ENCODE results near the gene INO80D. TPM values are rescaled to one million over a fixed set of nuclear protein-coding genes. Genes with fewer than 3 reads are reported as not detected.

INO80D gene
- total and polyA plus RNA-seq, 2 of the 8 experiments (the other 6 are each of a cell fraction or from before 2014, with no cell fraction given), result 6.2 to 37.4 TPM

- TF ChIP-seq, protein P1, sequence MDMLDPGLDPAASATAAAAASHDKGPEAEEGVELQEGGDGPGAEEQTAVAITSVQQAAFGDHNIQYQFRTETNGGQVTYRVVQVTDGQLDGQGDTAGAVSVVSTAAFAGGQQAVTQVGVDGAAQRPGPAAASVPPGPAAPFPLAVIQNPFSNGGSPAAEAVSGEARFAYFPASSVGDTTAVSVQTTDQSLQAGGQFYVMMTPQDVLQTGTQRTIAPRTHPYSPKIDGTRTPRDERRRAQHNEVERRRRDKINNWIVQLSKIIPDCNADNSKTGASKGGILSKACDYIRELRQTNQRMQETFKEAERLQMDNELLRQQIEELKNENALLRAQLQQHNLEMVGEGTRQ (IDR thresholded peaks at IDR 0.05; ENCODE audit: low read length), result no peak
- no peak for TF ChIP-seq TAF1 (IDR thresholded peaks at IDR 0.05; ENCODE audit: low read depth, low read length)
- no peak for TF ChIP-seq CHD2 (IDR thresholded peaks at IDR 0.05; ENCODE audit: low read length)
- TF ChIP-seq SP1 (IDR thresholded peaks at IDR 0.05; ENCODE audit: low read depth, low read length), result no peak
- no peak for TF ChIP-seq SP2 (IDR thresholded peaks at IDR 0.05; ENCODE audit: low read length)
- no peak for TF ChIP-seq NRF1 (IDR thresholded peaks at IDR 0.05; ENCODE audit: low read depth, low read length)
These were observed 54.7 kb downstream of the INO80D start (continued) for GRCh38 chr2:206031162-206031784.

Measured in H1 (cell line).